HL-60 (cell line): ENCODE results near the gene LRRK1.
A peak's percentile ranks its signal among the peaks of the same experiment; 100 is the strongest.

Experiments
- DNase-seq, 2 experiments: peaks; one replicate each; pipeline ENCODE4 v3.0.0-alpha.2; 2010 to 2020; ENCODE audit warnings: low read depth in 1 of 2, low spot score in 1 of 2
- H3K27ac ChIP-seq: fragments of 250-450 bp; sonication (Bioruptor Pico); replicated peaks from 2 replicates; pipeline ENCODE4 v1.5.1; 2020; ENCODE audit warnings: mild to moderate bottlenecking, moderate library complexity
- H3K27me3 ChIP-seq: fragments of 250-450 bp; sonication (Bioruptor Pico); 2 replicates; pipeline ENCODE4 v1.5.1; 2021; ENCODE audit warnings: mild to moderate bottlenecking, moderate library complexity; ENCODE audit not compliant: insufficient read depth, poor library complexity, severe bottlenecking
- H3K4me3 ChIP-seq: replicated peaks from 2 replicates; pipeline ENCODE4 v1.5.1; 2011; ENCODE audit warnings: mild to moderate bottlenecking, control low read depth, low read length; ENCODE audit not compliant: insufficient read depth
- CTCF ChIP-seq: IDR thresholded peaks from one replicate; pipeline ENCODE4 v1.5.1; 2011; ENCODE audit warnings: low read length, control low read depth, inconsistent platforms; ENCODE audit not compliant: insufficient read depth
- GABPA ChIP-seq: IDR thresholded peaks from 2 replicates; pipeline ENCODE4 v1.6.1; 2012; ENCODE audit warnings: low read depth
- POLR2AphosphoS5 ChIP-seq: IDR thresholded peaks from 2 replicates; pipeline ENCODE4 v1.6.1; 2012; ENCODE audit warnings: low read depth
- REST ChIP-seq: IDR thresholded peaks from 2 replicates; pipeline ENCODE4 v1.6.1; 2012; ENCODE audit warnings: low read depth; ENCODE audit not compliant: insufficient replicate concordance
- SPI1 ChIP-seq: IDR thresholded peaks from 2 replicates; pipeline ENCODE4 v1.6.1; 2012; ENCODE audit warnings: low read depth, mild to moderate bottlenecking, borderline replicate concordance

LRRK1 gene

GRCh38 chr15:101102746-101103145, 183.6 kb downstream of the LRRK1 start:
- TF ChIP-seq REST = no peak
- no peak overlapping the region for H3K4me3 ChIP-seq
- H3K27me3 ChIP-seq = no peaks in the 10 kb centered on the region
- no peak for DNase-seq
- no peak overlapping the region for H3K27ac ChIP-seq

GRCh38 chr15:101103598-101103997, 184.4 kb downstream of the LRRK1 start:
- no peak for DNase-seq
- TF ChIP-seq SPI1 (no peak), GABPA (no peak), CTCF (no peak), POLR2AphosphoS5 (no peak)
- no peaks in the 10 kb centered on the region for H3K27me3 ChIP-seq
- H3K4me3 ChIP-seq = no peak overlapping the region
- no peak overlapping the region for H3K27ac ChIP-seq

- Histone ChIP-seq H3K27ac (no peak overlapping the region), H3K4me3 (no peak overlapping the region), H3K27me3 (no peaks in the 10 kb centered on the region)
- DNase-seq = no peak
- no peak for TF ChIP-seq SPI1
- TF ChIP-seq GABPA = no peak
- no peak for TF ChIP-seq REST
- no peak for TF ChIP-seq POLR2AphosphoS5
- TF ChIP-seq CTCF = no peak
Measured at GRCh38 chr15:101104141-101104540, 185.0 kb downstream of the LRRK1 start.

DNA sequence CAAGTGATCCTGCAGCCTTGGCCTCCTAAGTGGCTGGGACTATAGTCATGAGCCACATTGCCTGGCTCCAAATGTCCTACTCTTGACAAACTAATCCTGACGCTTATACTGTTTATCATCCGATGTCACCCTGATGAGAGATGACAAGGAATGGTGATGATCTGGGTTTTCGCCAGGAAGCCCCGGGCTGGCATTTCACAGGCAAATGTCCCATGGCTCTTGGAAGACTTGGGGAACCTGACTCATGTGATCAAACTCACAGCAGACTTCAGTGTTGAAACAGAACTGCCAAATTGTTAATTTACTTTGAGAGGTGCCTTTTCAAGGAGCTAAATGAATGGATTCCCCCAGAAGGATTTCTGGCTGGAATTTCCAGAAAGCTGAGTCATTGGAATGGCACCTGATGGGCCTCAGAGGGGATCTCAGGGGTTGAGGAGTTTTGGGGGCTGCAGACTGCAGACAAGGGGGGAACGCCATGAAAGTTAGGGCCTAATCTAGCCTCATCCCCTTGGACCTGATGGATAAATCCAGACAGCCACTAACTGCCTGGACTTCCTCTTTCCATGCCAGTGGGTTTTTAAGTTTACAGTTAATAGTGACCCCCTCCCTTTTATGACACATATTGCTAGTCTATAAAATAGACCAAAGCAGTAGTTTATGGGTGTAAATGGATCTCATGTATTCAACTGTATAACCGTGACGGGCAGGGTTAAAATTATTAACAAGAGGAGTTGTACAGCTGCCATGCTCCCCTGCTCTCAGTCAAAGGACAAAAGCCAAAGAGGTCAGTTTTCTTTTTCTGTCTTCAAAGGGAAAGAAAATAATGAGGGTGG, 186.1 kb downstream of the LRRK1 start:
- H3K27ac ChIP-seq = no peak overlapping the region
- no peak for DNase-seq
- no peak overlapping the region for H3K4me3 ChIP-seq
- H3K27me3 ChIP-seq = no peaks in the 10 kb centered on the region
- TF ChIP-seq SPI1 (peak; percentile 82), GABPA (no peak)

GRCh38 chr15:101107101-101107500, 187.9 kb downstream of the LRRK1 start:
- DNase-seq = no peak
- no peak for TF ChIP-seq REST
- TF ChIP-seq POLR2AphosphoS5 = no peak
- TF ChIP-seq SPI1 = no peak
- TF ChIP-seq CTCF = no peak
- no peak for TF ChIP-seq GABPA
- Histone ChIP-seq H3K27me3 (no peaks in the 10 kb centered on the region), H3K4me3 (no peak overlapping the region), H3K27ac (no peak overlapping the region)
